TTC549 (cell line): ENCODE measurements around the gene CYTIP.

ENCODE experiments used
- FAIRE-seq: peaks from 2 replicates; lab custom pipeline; 2012; peaks lifted over from hg19 to GRCh38; lab: Jason Lieb, UNC

The CYTIP gene

GRCh38 chr2:157463002-157463401 lies 19.1 kb upstream of the CYTIP start:
- FAIRE-seq: no peak

GRCh38 chr2:157460897-157461296 lies 17.0 kb upstream of the CYTIP start:
- FAIRE-seq: no peak

- no peak for FAIRE-seq
These were observed 16.5 kb upstream of the CYTIP start for GRCh38 chr2:157460384-157460837.

- no peak for FAIRE-seq
These were observed 15.6 kb upstream of the CYTIP start for GRCh38 chr2:157459486-157459885.

GRCh38 chr2:157447741-157448140 lies 3.9 kb upstream of the CYTIP start:
- no peak for FAIRE-seq

- FAIRE-seq: no peak
These were observed 3.1 kb upstream of the CYTIP start for GRCh38 chr2:157447031-157447430.

- no peak for FAIRE-seq
These were observed 752 bp upstream of the CYTIP start for GRCh38 chr2:157444641-157445040.

GRCh38 chr2:157443090-157443489 lies 799 bp downstream of the CYTIP start:
- no peak for FAIRE-seq

GRCh38 chr2:157442636-157443035 lies 1.3 kb downstream of the CYTIP start:
- no peak for FAIRE-seq

GRCh38 chr2:157442191-157442590 lies 1.7 kb downstream of the CYTIP start:
- FAIRE-seq: no peak

- FAIRE-seq: no peak
These were observed 2.8 kb downstream of the CYTIP start for GRCh38 chr2:157441072-157441454.

GRCh38 chr2:157440404-157441071 lies 3.4 kb downstream of the CYTIP start:
- FAIRE-seq: no peak

GRCh38 chr2:157439824-157440186 lies 4.1 kb downstream of the CYTIP start:
- no peak for FAIRE-seq

GRCh38 chr2:157438863-157439823 lies 4.7 kb downstream of the CYTIP start:
- no peak for FAIRE-seq

GRCh38 chr2:157433394-157433793 lies 10.5 kb downstream of the CYTIP start:
- no peak for FAIRE-seq

- FAIRE-seq: no peak
These were observed 11.3 kb downstream of the CYTIP start for GRCh38 chr2:157432475-157433106.

GRCh38 chr2:157431176-157431575 lies 12.7 kb downstream of the CYTIP start:
- FAIRE-seq: no peak

- FAIRE-seq: no peak
These were observed 15.3 kb downstream of the CYTIP start for GRCh38 chr2:157428500-157429175.

- no peak for FAIRE-seq
These were observed 16.0 kb downstream of the CYTIP start for GRCh38 chr2:157427922-157428303.

- FAIRE-seq: no peak
These were observed 16.6 kb downstream of the CYTIP start for GRCh38 chr2:157427003-157427921.

GRCh38 chr2:157426477-157426994 lies 17.4 kb downstream of the CYTIP start:
- FAIRE-seq: no peak
